Small intestine (tissue), 7 donors: ENCODE results near the gene RPP25L. TPM values are rescaled to one million over a fixed set of nuclear protein-coding genes. Genes with fewer than 3 reads are reported as not detected.

Source experiments
- DNase-seq, 2 donors: peaks; one replicate each; pipeline versions ENCODE4 v3.0.0 to v3.0.0-alpha.2; 2013
- FAIRE-seq: peaks from 2 replicates; lab custom pipeline; 2012; peaks lifted over from hg19 to GRCh38; lab: Jason Lieb, UNC
- H3K27ac ChIP-seq, 3 donors: one replicate each; pipeline ENCODE4 v1.5.1; 2013; ENCODE audit warnings: low read length in 2 of 3, mild to moderate bottlenecking in 2 of 3, control low read depth in 1 of 3, inconsistent platforms in 1 of 3, low read depth in 1 of 3, moderate library complexity in 1 of 3
- H3K27me3 ChIP-seq, 3 donors: one replicate each; pipeline ENCODE4 v1.6.1; 2013; ENCODE audit warnings: low read length in 3 of 3, inconsistent platforms in 1 of 3; ENCODE audit not compliant: control insufficient read depth in 3 of 3, insufficient read depth in 3 of 3
- H3K36me3 ChIP-seq, 3 donors: one replicate each; pipeline ENCODE4 v1.6.1; 2013; ENCODE audit warnings: low read length in 3 of 3, inconsistent platforms in 1 of 3, low read depth in 1 of 3, mild to moderate bottlenecking in 1 of 3, moderate library complexity in 1 of 3; ENCODE audit not compliant: control insufficient read depth in 3 of 3, insufficient read depth in 2 of 3
- H3K4me1 ChIP-seq, 3 donors: one replicate each; pipeline ENCODE4 v1.6.1; 2013; ENCODE audit warnings: low read length in 2 of 3, inconsistent platforms in 1 of 3, low read depth in 1 of 3, mild to moderate bottlenecking in 1 of 3, moderate library complexity in 1 of 3; ENCODE audit not compliant: control insufficient read depth in 3 of 3, insufficient read depth in 2 of 3
- H3K4me3 ChIP-seq, 3 donors: one replicate each; pipeline ENCODE4 v1.5.1; 2013; ENCODE audit warnings: low read length in 3 of 3, control low read depth in 1 of 3, inconsistent platforms in 1 of 3, low read depth in 1 of 3, mild to moderate bottlenecking in 1 of 3, moderate library complexity in 1 of 3
- H3K9me3 ChIP-seq, 2 donors: one replicate each; pipeline ENCODE4 v1.6.1; 2013; ENCODE audit warnings: low read depth in 1 of 2, low read length in 1 of 2; ENCODE audit not compliant: control insufficient read depth in 2 of 2, insufficient read depth in 1 of 2
- WGBS, 3 donors: extraction: QIAGEN DNeasy Blood & Tissue Kit; methylation state at CpG; one replicate each; pipeline ENCODE4 v1.1.7; 2013; 5-methylcytosine and 5-hydroxymethylcytosine counted together
- polyA plus RNA-seq, 4 donors: library from polyadenylated mRNA; stranded (reverse) in 3 of 4; unstranded in 1 of 4; fragments of 200-250 nt in 3 of 4; fragments of 120-200 nt in 1 of 4; gene quantifications; one replicate each; pipeline versions ENCODE4 v1.2.1 to v1.2.3, GENCODE V29; 2013
- donor health status: healthy with polysubstance abuse.
- donor health status: control.
- donor health status: control.
- donor health status: Bipolar disorder and iron deficiency.
- donor health status: healthy.

RPP25L gene
- polyA plus RNA-seq, 4 donors, result 41.2 to 93.7 (median 72.4) TPM

DNA sequence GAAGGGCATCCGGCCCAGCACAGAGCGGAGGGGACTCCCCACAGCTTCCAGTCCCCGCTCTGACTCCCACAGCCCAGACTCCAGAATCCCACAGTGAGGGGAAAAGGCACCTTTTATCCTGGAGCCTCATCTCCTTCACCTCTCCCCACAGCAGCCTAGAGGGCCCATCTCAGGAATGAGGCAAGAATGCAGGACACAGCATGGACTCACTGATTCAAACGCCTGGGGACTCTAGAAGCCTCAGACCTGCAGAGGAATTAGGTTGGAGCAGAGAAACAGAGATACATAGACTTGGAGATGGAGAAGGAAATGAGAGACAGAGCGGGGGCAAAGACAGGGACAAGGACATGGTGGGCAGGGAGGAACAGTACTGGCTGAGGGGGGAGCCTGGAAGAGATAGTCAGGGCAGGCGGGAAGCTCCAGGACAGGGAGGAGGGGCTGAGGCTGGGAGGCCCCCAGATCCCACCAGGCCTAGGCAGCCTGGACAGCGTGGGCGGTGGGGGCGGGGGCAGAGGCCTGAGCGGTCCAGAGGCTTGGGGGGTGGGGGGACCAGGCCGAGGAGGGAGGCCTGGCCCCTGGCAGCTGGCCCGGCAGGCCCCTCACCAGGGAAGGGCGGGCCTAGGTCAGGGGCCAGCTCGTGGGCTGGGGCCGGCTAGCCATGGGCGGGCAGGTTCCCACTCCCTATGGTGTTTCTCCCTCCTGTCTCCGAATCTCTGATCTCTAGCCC is 38.1 kb downstream of the RPP25L start:
- H3K36me3 ChIP-seq, result peaks cover 0 to 4% (median 0%) of the 10 kb centered on the region in 3 donors
- no peak for FAIRE-seq
- H3K27me3 ChIP-seq, result peaks cover 0 to 56% (median 9%) of the 10 kb centered on the region in 3 donors
- H3K4me3 ChIP-seq, result no peak overlapping the region
- H3K27ac ChIP-seq, result no peak overlapping the region
- H3K9me3 ChIP-seq, result no peaks in the 10 kb centered on the region
- no peak for DNase-seq
- WGBS, 3 donors, result 81 to 84% (median 84%) methylated on average over 11 to 17 of the region's 17 CpGs
- H3K4me1 ChIP-seq, result peaks cover 5 to 27% (median 7%) of the 10 kb centered on the region in 3 donors

DNA sequence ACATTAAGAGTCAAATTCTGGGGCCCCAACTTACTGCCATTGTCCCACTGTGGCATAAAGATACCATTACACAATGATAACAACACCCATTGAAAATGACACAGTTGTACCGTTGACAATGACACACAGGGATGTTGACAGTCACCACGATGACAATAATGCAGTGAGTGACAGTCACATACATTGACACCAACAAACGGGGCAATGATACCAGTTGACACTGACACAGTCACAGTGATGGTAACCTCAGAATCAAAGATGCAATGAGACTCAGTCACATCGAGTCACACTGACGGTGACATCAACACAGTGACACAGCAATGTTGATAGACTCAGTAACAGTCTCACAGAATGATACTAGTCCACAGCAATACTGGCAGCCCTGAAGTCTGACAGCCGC is 39.3 kb downstream of the RPP25L start:
- H3K27me3 ChIP-seq, result peaks cover 0 to 55% (median 6%) of the 10 kb centered on the region in 3 donors
- peaks cover 5 to 22% (median 7%) of the 10 kb centered on the region in 3 donors for H3K4me1 ChIP-seq

DNA sequence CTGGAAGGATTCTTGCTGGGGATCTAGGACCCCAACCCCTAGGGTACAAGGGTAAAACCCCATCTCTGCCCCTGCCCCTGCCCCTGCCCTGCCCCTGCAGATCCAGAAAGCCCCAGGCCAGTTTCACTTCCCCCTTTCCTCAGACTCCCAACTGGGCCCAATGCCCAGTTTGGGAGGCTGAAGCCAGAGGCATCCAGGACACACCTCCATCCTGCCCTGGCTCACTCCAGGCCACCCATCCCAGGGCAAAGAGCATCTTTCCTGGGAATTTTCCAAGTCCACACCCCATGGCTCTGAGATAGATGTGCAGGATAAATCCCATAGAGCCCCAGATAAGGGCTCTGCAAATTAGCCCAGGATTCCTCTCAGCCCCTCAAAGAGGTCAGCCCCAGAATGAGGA is 39.8 kb downstream of the RPP25L start:
- peak in 1 of 2 donors; percentile 96 for DNase-seq
- peaks cover 5 to 17% (median 7%) of the 10 kb centered on the region in 3 donors for H3K4me1 ChIP-seq
- no peaks in the 10 kb centered on the region for H3K9me3 ChIP-seq
- FAIRE-seq, result no peak
- peak overlapping the region in 1 of 3 donors; percentile 35 for H3K27ac ChIP-seq
- peaks cover 0 to 54% (median 4%) of the 10 kb centered on the region in 3 donors for H3K27me3 ChIP-seq
- peaks cover 0 to 4% (median 0%) of the 10 kb centered on the region in 3 donors for H3K36me3 ChIP-seq
- H3K4me3 ChIP-seq, result no peak overlapping the region

More for the DNA sequence above, 39.3 kb downstream of the RPP25L start:
- DNase-seq (no peak), FAIRE-seq (no peak)
- no peak overlapping the region for H3K27ac ChIP-seq
- no peaks in the 10 kb centered on the region for H3K9me3 ChIP-seq
- WGBS, 3 donors, result 38 to 77% (median 67%) methylated on average over 6 of the region's 6 CpGs
- no peak overlapping the region for H3K4me3 ChIP-seq
- H3K36me3 ChIP-seq, result peaks cover 0 to 4% (median 0%) of the 10 kb centered on the region in 3 donors

DNA sequence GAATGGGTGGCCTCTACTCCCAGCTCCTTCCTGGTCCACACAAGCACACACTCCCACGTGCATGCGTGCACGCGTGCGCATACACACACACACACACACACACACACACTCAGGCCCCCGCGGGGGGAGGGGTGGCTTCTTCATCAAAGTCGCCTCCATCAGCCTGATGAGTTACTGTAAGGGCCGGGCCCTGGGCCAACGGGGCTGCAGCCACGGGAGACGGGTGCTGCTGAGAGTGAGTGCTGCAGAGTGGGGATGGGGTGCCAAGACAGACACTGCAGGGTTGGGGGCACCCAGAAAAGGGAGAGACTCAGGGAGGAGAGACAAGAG is 40.5 kb downstream of the RPP25L start:
- FAIRE-seq, result no peak
- Histone ChIP-seq H3K36me3 (no peaks in the 10 kb centered on the region), H3K9me3 (no peaks in the 10 kb centered on the region), H3K4me3 (no peak overlapping the region), H3K4me1 (peaks cover 5 to 10% (median 7%) of the 10 kb centered on the region in 3 donors), H3K27me3 (peaks cover 0 to 49% (median 2%) of the 10 kb centered on the region in 3 donors), H3K27ac (peak overlapping the region in 2 of 3 donors; percentile 2 to 48)
- no peak for DNase-seq
- WGBS, 3 donors, result 28 to 50% (median 36%) methylated on average over 12 of the region's 12 CpGs

DNA sequence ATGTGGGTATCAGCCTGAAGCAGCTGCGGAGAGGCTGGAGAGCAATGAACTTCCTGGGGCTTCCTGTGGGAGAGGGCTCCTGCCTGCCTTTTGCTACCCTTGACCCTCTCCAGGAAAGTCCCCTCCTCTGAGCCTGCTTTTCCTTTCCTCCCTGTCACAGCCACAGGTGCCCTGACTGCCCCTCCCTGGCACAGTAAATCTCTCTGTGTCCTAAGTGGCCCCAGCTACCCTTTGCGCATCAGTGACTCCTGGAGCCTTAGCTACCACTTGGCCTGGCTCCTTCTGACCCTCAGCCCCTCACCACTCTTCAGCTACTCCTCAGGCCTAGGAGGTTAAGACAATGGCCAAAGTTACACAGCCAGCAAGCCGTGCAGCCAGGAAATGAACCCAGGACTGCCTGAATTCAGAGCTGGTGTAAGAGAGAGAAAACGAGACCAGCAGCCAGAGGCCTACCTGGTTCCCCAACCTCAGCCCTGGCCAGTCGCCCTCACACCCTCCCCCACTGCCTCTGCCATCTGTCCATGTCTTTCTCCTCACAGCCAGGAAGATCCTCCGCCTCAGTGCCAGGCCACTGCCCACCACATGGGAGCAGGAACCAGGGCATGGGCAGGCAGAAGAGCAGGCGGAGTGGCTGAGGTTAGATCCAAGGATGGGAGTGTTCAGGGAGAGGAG is 41.0 kb downstream of the RPP25L start:
- H3K4me1 ChIP-seq, result peaks cover 5 to 7% (median 7%) of the 10 kb centered on the region in 3 donors
- peak overlapping the region in 2 of 3 donors; percentile 2 to 48 for H3K27ac ChIP-seq
- no peak for FAIRE-seq
- H3K36me3 ChIP-seq, result peaks cover 0 to 2% (median 0%) of the 10 kb centered on the region in 3 donors
- no peaks in the 10 kb centered on the region for H3K9me3 ChIP-seq
- H3K4me3 ChIP-seq, result no peak overlapping the region
- no peak for DNase-seq
- H3K27me3 ChIP-seq, result peaks cover 0 to 45% (median 2%) of the 10 kb centered on the region in 3 donors
- 55 to 63% (median 62%) methylated on average over 7 of the region's 7 CpGs for WGBS, 3 donors

DNA sequence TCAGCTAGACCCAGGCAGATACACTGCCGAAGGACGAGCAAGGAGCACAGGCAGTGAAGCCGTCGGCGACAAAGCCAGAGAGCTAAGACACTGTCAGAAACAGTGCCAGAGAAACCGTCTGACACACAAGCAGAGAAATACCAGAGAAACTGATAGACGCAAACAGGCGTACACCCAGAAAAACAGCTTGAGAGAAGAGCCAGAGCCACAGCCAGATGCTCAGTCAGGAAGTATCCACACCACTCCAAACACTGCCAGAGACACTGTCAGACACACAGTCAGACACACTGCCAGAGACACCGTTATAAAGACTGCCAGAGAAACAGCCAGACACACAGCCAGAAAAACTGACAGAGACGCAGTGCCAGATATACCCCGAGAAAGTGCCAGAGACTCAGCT is 41.5 kb downstream of the RPP25L start:
- Histone ChIP-seq H3K36me3 (peaks cover 0 to 2% (median 0%) of the 10 kb centered on the region in 3 donors), H3K4me3 (no peak overlapping the region), H3K27me3 (peaks cover 0 to 44% (median 0%) of the 10 kb centered on the region in 3 donors), H3K27ac (peak overlapping the region in 1 of 3 donors; percentile 48), H3K9me3 (no peaks in the 10 kb centered on the region), H3K4me1 (peaks cover 5 to 7% (median 7%) of the 10 kb centered on the region in 3 donors)
- DNase-seq (no peak), FAIRE-seq (no peak)
- 57 to 69% (median 66%) methylated on average over 11 of the region's 11 CpGs for WGBS, 3 donors

DNA sequence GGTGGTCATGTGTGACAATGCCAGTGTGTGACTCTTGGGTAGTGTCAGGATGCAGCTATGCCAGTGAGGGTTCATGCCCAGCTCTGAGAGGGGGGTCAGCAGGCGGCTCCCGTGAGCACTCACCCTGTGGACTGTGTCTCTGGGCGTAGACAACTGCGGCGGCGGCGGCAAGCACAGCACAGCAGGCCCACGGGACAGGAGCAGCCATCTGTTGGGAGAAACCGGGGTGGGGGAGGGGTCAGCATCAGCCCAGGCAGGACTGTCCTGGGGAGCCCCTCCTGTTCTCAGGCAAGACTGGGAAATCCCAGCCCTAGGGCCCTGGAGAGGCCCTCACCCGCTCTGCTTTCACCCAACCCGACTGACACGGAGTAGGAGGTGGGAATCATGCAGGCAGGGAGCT is 43.1 kb downstream of the RPP25L start:
- H3K9me3 ChIP-seq, result no peaks in the 10 kb centered on the region
- 61 to 64% (median 62%) methylated on average over 12 of the region's 12 CpGs for WGBS, 3 donors
- H3K27me3 ChIP-seq, result peaks cover 0 to 41% (median 0%) of the 10 kb centered on the region in 3 donors
- DNase-seq, result no peak
- no peak for FAIRE-seq
- peaks cover 5 to 7% (median 7%) of the 10 kb centered on the region in 3 donors for H3K4me1 ChIP-seq
- no peak overlapping the region for H3K4me3 ChIP-seq
- H3K27ac ChIP-seq, result no peak overlapping the region
- H3K36me3 ChIP-seq, result peaks cover 0 to 10% (median 0%) of the 10 kb centered on the region in 3 donors

DNA sequence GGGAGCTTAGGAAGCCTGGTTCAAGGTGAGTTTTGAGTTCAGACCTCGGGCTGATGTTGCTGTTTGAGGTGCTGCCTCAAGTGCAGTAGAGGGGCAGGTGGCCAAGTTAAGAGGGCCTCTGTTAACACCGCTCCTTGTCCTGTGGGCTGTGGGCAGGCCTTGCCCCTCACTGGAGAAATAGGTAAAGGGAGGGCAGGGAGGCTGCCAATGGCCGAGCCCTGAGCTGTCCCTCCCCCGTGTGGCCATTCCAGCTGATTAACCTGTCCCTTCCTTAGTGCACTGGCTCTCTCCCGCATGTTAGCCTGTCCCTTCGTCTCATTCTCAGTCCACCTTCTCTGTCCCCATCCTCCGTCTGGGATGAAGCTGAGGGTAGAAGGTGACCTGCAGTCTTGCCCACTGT is 43.8 kb downstream of the RPP25L start:
- peaks cover 0 to 13% (median 0%) of the 10 kb centered on the region in 3 donors for H3K36me3 ChIP-seq
- no peak for FAIRE-seq
- 67 to 85% (median 80%) methylated on average over 5 to 7 of the region's 7 CpGs for WGBS, 3 donors
- H3K27me3 ChIP-seq, result peaks cover 0 to 39% (median 0%) of the 10 kb centered on the region in 3 donors
- H3K9me3 ChIP-seq, result no peaks in the 10 kb centered on the region
- DNase-seq, result no peak
- peaks cover 5 to 7% (median 7%) of the 10 kb centered on the region in 3 donors for H3K4me1 ChIP-seq
- H3K4me3 ChIP-seq, result no peak overlapping the region
- H3K27ac ChIP-seq, result no peak overlapping the region
